RWPE2 (cell line): Measurements from ENCODE around the gene HPS4.

Source experiments
- ATAC-seq: fragments of 200-7000 bp; cut with Tn5 transposase; 3 replicates; pipeline ENCODE4 v1.9.1; 2021; ENCODE audit warnings: low read depth
- DNase-seq: peaks from one replicate; pipeline ENCODE4 v3.0.0-alpha.2; 2020; ENCODE audit warnings: low spot score
- H3K27ac ChIP-seq: fragments of 450-650 bp; 2 replicates; pipeline ENCODE4 v1.5.1; 2017; ENCODE audit warnings: mild to moderate bottlenecking; ENCODE audit not compliant: poor library complexity, severe bottlenecking
- H3K27me3 ChIP-seq: fragments of 250-450 bp; sonication (Bioruptor Pico); 2 replicates; pipeline ENCODE4 v1.5.1; 2021; ENCODE audit warnings: mild to moderate bottlenecking, moderate library complexity; ENCODE audit not compliant: insufficient read depth, poor library complexity, severe bottlenecking
- H3K36me3 ChIP-seq: fragments of 250-450 bp; sonication (Bioruptor Pico); 2 replicates; pipeline ENCODE4 v1.5.1; 2020; ENCODE audit warnings: low read depth, mild to moderate bottlenecking, moderate library complexity
- H3K4me1 ChIP-seq: fragments of 250-450 bp; sonication (Bioruptor Pico); 2 replicates; pipeline ENCODE4 v1.5.1; 2021; ENCODE audit warnings: mild to moderate bottlenecking, moderate library complexity; ENCODE audit not compliant: insufficient read depth, poor library complexity, severe bottlenecking
- H3K4me3 ChIP-seq: fragments of 250-450 bp; sonication (Bioruptor Pico); 2 replicates; pipeline ENCODE4 v1.5.1; 2021; ENCODE audit warnings: mild to moderate bottlenecking, moderate library complexity; ENCODE audit not compliant: severe bottlenecking
- H3K9me3 ChIP-seq: fragments of 250-450 bp; sonication (Bioruptor Pico); 2 replicates; pipeline ENCODE4 v1.5.1; 2021; ENCODE audit warnings: mild to moderate bottlenecking, moderate library complexity; ENCODE audit not compliant: severe bottlenecking
- TF ChIP-seq, protein P1 (sequence below): fragments of 450-650 bp; IDR thresholded peaks from one replicate; pipeline ENCODE4 v1.5.1; 2017; ENCODE audit warnings: mild to moderate bottlenecking, moderate library complexity; ENCODE audit not compliant: poor library complexity, severe bottlenecking

Gene HPS4

DNA sequence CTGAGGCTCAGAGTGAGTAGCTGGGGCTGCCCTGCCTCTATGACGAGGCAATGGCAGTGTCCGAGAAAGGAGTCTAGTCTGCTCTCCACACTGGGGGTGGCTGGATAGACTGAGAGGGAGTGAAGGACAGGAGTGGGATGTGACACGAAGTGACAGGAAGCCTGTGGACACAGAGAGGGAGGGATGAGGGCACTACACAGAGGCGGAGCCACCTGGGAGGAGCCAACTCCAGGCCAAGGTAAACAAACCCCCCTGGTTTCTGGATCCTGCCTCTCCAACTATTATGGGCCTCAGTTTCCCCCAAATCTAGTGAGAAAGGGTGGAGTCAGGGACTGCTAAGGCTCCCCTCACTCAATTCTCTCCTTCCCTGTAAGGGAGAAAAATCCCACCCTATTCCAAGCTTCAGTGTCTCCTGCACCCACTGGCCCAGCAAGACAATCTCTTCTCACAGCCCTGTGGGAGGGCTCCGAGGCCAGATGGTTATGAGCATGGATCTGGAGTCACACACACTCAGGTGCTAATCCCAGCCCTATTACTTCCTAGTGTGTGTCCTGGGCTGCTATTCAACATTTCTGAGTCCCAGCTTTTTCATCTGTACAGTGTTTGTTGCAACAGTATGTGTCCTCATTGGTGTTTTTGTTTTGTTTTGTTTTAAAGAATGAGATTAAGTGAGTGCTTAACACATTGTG, 29.6 kb downstream of the HPS4 start:
- no peak overlapping the region for H3K4me3 ChIP-seq
- DNase-seq (no peak), ATAC-seq (no peak)
- TF ChIP-seq, protein P1, sequence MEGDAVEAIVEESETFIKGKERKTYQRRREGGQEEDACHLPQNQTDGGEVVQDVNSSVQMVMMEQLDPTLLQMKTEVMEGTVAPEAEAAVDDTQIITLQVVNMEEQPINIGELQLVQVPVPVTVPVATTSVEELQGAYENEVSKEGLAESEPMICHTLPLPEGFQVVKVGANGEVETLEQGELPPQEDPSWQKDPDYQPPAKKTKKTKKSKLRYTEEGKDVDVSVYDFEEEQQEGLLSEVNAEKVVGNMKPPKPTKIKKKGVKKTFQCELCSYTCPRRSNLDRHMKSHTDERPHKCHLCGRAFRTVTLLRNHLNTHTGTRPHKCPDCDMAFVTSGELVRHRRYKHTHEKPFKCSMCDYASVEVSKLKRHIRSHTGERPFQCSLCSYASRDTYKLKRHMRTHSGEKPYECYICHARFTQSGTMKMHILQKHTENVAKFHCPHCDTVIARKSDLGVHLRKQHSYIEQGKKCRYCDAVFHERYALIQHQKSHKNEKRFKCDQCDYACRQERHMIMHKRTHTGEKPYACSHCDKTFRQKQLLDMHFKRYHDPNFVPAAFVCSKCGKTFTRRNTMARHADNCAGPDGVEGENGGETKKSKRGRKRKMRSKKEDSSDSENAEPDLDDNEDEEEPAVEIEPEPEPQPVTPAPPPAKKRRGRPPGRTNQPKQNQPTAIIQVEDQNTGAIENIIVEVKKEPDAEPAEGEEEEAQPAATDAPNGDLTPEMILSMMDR: no peak
- H3K36me3 ChIP-seq: peaks cover 69% of the 10 kb centered on the region
- H3K27me3 ChIP-seq: no peaks in the 10 kb centered on the region
- H3K4me1 ChIP-seq: no peaks in the 10 kb centered on the region
- H3K9me3 ChIP-seq: no peaks in the 10 kb centered on the region
- no peak overlapping the region for H3K27ac ChIP-seq

DNA sequence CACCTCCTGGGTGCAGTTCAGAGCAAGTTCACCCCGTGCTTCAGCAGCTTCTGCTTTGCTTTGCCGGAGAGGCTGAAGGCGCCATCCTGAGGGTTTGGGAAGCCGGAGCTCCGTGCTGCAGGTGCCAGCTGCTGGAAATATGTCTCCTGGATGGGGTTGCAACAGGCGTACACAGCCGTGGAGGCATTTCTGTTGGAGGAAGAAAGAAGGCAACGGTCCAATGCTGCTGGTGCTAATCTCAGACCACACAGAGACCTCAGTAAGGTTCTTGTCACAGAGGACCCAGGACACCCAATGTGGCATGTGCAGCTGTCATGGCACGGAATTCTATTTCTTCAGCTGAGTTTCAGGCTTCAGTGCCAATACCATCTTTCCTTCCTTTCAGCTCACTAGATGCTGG, 30.4 kb downstream of the HPS4 start:
- Histone ChIP-seq H3K4me3 (no peak overlapping the region), H3K27ac (no peak overlapping the region), H3K4me1 (no peaks in the 10 kb centered on the region), H3K9me3 (no peaks in the 10 kb centered on the region), H3K36me3 (peaks cover 66% of the 10 kb centered on the region), H3K27me3 (no peaks in the 10 kb centered on the region)
- ATAC-seq: no peak
- DNase-seq: no peak
- TF ChIP-seq, protein P1: no peak

DNA sequence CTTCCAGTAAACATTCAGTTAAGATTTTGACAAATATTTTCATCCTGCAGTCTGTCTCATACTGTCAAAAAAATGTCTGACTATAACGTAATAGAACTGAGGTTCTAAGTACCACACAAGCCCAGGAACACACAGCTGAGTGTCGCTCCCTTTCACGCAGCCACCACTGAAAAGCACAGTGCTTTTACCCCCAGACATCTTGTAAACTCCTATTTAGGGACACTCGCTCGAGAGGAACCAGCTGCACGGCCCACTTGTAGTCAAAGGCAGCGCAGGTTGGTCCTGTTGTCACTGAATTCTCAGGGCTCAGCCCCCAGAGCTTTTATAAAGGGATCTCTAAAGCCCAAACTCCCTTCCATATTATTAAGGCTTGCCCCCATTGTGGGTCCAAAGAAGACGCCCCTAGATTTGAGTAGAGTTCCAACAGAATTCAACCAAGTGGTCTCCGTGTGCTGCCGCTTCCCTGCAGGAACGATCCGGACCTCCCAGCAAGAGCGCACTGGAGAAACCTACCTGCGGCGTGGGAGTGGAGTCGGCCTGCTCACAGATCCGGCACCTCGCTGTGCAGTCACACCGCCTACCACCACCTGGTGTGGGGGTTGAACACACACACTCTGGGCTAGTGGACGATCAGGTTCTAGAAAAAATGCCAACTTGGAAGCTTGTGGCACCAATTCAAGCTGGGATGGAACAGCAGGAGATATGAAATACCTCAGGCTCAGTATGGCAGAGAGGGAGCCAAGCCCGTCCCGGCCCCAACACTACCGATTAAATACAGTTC, 31.2 kb downstream of the HPS4 start:
- ATAC-seq (no peak), DNase-seq (no peak)
- Histone ChIP-seq H3K4me3 (no peak overlapping the region), H3K9me3 (no peaks in the 10 kb centered on the region), H3K27me3 (no peaks in the 10 kb centered on the region), H3K36me3 (peaks cover 59% of the 10 kb centered on the region), H3K4me1 (no peaks in the 10 kb centered on the region), H3K27ac (no peak overlapping the region)
- TF ChIP-seq, protein P1: no peak

DNA sequence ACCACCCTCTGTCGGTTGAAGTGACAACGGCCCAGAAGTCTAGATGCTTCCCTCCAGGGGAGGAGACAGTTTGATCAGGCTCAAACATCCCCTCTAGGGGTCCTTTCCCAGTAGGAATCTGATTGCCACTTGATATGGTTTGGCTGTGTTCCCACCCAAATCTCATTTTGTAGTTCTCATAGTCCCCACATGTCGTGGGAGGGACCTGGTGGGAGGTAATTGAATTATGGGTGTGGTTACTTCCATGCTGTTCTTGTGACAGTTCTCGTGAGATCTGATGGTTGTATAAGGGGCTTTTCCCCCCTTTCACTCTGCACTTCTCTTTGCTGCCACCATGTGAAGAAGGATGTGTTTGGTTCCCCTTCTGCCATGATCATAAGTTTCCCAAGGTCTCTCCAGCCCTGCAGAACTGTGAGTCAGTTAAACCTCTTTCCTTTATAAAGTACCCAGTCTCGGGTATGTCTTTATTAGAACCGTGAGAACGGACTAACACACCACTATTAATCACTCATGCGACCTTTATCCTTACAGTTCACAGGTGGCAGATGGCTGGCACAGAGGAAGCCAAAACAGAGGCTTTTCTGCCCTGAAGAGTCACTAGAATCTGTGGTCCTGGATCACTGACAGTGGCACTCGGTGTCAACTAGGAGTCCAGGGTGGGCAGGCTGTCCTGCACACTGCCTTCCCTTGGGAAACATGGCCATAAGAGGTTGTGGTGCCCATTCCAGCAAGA, 33.0 kb downstream of the HPS4 start:
- peaks cover 42% of the 10 kb centered on the region for H3K36me3 ChIP-seq

More for the DNA sequence above, 33.0 kb downstream of the HPS4 start:
- H3K4me3 ChIP-seq: no peak overlapping the region
- no peaks in the 10 kb centered on the region for H3K27me3 ChIP-seq
- DNase-seq: no peak
- no peak overlapping the region for H3K27ac ChIP-seq
- H3K4me1 ChIP-seq: no peaks in the 10 kb centered on the region
- TF ChIP-seq, protein P1: no peak
- no peaks in the 10 kb centered on the region for H3K9me3 ChIP-seq
- ATAC-seq: no peak
